MCF 10A (cell line): ENCODE data around the gene NOTO. TPM values are rescaled to one million over a fixed set of nuclear protein-coding genes. Genes with fewer than 3 reads are reported as not detected.

Source experiments
- BruUV-seq: library from RNA; stranded (reverse); fragments of 400-500 nt; replicated peaks from 2 replicates; lab custom pipeline; 2021; lab: Mats Ljungman, UMichigan
- CTCF ChIA-PET: fragments of 300-600 bp; sonication (Branson Sonifier 250); formaldehyde crosslinking; extraction: SDS; loops from one replicate; lab custom pipeline; 2021; ENCODE audit warnings: antibody characterized with exemption, inconsistent platforms; lab: Yijun Ruan, JAX
- POLR2A ChIA-PET: fragments of 300-600, 350-650 bp; sonication (Branson Sonifier 250); formaldehyde crosslinking; extraction: SDS; loops from one replicate; lab custom pipeline; 2020; ENCODE audit warnings: antibody characterized with exemption, inconsistent platforms; lab: Yijun Ruan, JAX
- DNase-seq: peaks from one replicate; pipeline ENCODE4 v3.0.0-alpha.2; 2018; ENCODE audit not compliant: unreplicated experiment
- H3K27ac Mint-ChIP-seq: one replicate; pipeline ENCODE4 v1.8.0; 2022; ENCODE audit warnings: mild to moderate bottlenecking, low read depth, mixed read lengths; ENCODE audit not compliant: unreplicated experiment
- H3K27me3 Mint-ChIP-seq: one replicate; pipeline ENCODE4 v1.8.0; 2022; ENCODE audit warnings: mixed read lengths; ENCODE audit not compliant: insufficient read depth, unreplicated experiment
- H3K36me3 Mint-ChIP-seq: one replicate; pipeline ENCODE4 v1.8.0; 2022; ENCODE audit warnings: mild to moderate bottlenecking, moderate library complexity, mixed read lengths; ENCODE audit not compliant: insufficient read depth, unreplicated experiment
- H3K4me1 Mint-ChIP-seq: one replicate; pipeline ENCODE4 v1.8.0; 2022; ENCODE audit warnings: mixed read lengths; ENCODE audit not compliant: insufficient read depth, unreplicated experiment
- H3K4me3 Mint-ChIP-seq: one replicate; pipeline ENCODE4 v1.8.0; 2022; ENCODE audit warnings: mild to moderate bottlenecking, moderate library complexity, mixed read lengths; ENCODE audit not compliant: unreplicated experiment
- H3K9me3 Mint-ChIP-seq: one replicate; pipeline ENCODE4 v1.8.0; 2022; ENCODE audit warnings: mixed read lengths; ENCODE audit not compliant: unreplicated experiment
- CTCF ChIP-seq: fragments of 200-600 bp; IDR thresholded peaks from one replicate; pipeline ENCODE4 v1.8.0; 2022; ENCODE audit warnings: antibody characterized with exemption, mild to moderate bottlenecking; ENCODE audit not compliant: unreplicated experiment
- intact Hi-C: fragments of 100-400 bp; cut with micrococcal nuclease; formaldehyde crosslinking; loops from 2 replicates; pipeline ENCODE4 v1.14.1; 2022
- total RNA-seq: library from RNA; stranded (reverse); gene quantifications from 2 replicates; pipeline ENCODE4 v1.2.3, GENCODE V29; 2022

The NOTO gene
- total RNA-seq, 1 experiment from 2014 or later: not detected

GRCh38 chr2:73214120-73215035 lies 12.0 kb downstream of the NOTO start, which contains the start of gene SMYD5:
SMYD5 (plus strand) TSS chr2:73214245; CDS start chr2:73214267, 22 bp downstream.
- Mint-ChIP-seq H3K4me3 (peak within 1 kb of the TSS; percentile 87), H3K27me3 (no peaks in the 10 kb centered on the region), H3K27ac (peak within 1 kb of the TSS; percentile 93), H3K4me1 (peaks cover 31% of the 10 kb centered on the region), H3K9me3 (no peaks in the 10 kb centered on the region), H3K36me3 (peaks cover 12% of the 10 kb centered on the region)
- POLR2A ChIA-PET: interaction anchor here (0.9 to 6.3 kb wide), 4 partner anchors 9 to 38 kb away, joined by 3 to 74 read pairs (median 8); partner anchors contain the start of genes CCT7 and PRADC1
- no peak for TF ChIP-seq CTCF
- CTCF ChIA-PET: interaction anchor here (1.1 to 3.3 kb wide), 9 partner anchors 8 to 129 kb away, joined by 3 to 36 read pairs (median 11); partner anchors contain the start of genes CCT7, NOTO and PRADC1
- TSS peak; percentile 70 for BruUV-seq
- DNase-seq: peak; percentile 84
- intact Hi-C loops: loop anchor here (5.0 kb wide), 1 partner anchor 127 kb away; no protein-coding TSS in a partner anchor

DNA sequence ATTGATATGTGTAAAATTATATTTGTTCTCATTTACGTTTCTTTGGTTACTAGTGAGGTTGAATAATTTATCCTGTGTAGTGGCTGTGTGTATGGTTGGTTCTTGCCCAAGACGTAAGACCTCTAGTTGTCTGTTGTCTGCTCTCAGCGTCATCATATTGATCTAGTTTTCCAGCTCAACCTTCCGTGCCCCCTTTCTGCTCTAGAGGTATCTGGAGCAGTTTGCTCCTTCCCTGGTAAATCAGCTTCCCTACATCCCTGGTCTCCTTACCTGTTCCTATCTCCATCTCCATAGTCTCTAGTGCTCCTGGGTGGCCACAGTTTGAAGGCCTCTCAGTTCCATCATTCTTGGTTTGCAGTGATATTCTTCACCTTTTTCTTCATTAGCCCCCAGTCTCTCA lies 12.9 kb downstream of the NOTO start:
- TF ChIP-seq CTCF: no peak
- DNase-seq: no peak
- intact Hi-C loops: no loop called here
- Mint-ChIP-seq H3K9me3 (no peaks in the 10 kb centered on the region), H3K27ac (peak overlapping the region; percentile 1), H3K4me3 (peak overlapping the region; percentile 87), H3K4me1 (peaks cover 31% of the 10 kb centered on the region), H3K27me3 (no peaks in the 10 kb centered on the region), H3K36me3 (peaks cover 12% of the 10 kb centered on the region)
- POLR2A ChIA-PET: interaction anchor here (0.7 to 6.3 kb wide), 4 partner anchors 8 to 38 kb away, joined by 3 to 74 read pairs (median 4); partner anchors contain the start of genes CCT7 and PRADC1
- CTCF ChIA-PET: interaction anchor here (0.6 to 1.3 kb wide), 3 partner anchors 38 to 321 kb away, joined by 3 to 6 read pairs (median 4); no protein-coding TSS in a partner anchor
- BruUV-seq: no TSS peak

GRCh38 chr2:73217160-73217559 lies 14.8 kb downstream of the NOTO start:
- no peak for DNase-seq
- ChIA-PET CTCF (interaction anchor here (1.6 to 1.9 kb wide), 4 partner anchors 10 to 73 kb away, joined by 3 to 7 read pairs (median 6); partner anchors contain the start of gene PRADC1), POLR2A (interaction anchor here (6.3 kb wide), 1 partner anchor 14 kb away, joined by 74 read pairs; the partner anchor contains the start of genes CCT7 and PRADC1)
- no TSS peak for BruUV-seq
- Mint-ChIP-seq H3K4me3 (no peak overlapping the region), H3K9me3 (no peaks in the 10 kb centered on the region), H3K27me3 (no peaks in the 10 kb centered on the region), H3K4me1 (peaks cover 31% of the 10 kb centered on the region), H3K36me3 (peaks cover 25% of the 10 kb centered on the region), H3K27ac (no peak overlapping the region)
- no peak for TF ChIP-seq CTCF
- intact Hi-C loops: no loop called here
